Type B pancreatic cell (in vitro differentiated cells): ENCODE measurements around the gene PPP1R14D. TPM values are rescaled to one million over a fixed set of nuclear protein-coding genes. Genes with fewer than 3 reads are reported as not detected.
A peak's percentile ranks its signal among the peaks of the same experiment; 100 is the strongest.

Experiments
- DNase-seq: peaks from one replicate; pipeline ENCODE4 v3.0.0; 2021; ENCODE audit warnings: mixed read lengths; ENCODE audit not compliant: unreplicated experiment; ENCODE audit errors: extremely low spot score
- H3K27ac Mint-ChIP-seq: 2 replicates; pipeline ENCODE4 v1.8.0; 2021; ENCODE audit warnings: mild to moderate bottlenecking, mixed read lengths
- H3K27me3 Mint-ChIP-seq: 2 replicates; pipeline ENCODE4 v1.8.0; 2021; ENCODE audit warnings: mixed read lengths
- H3K36me3 Mint-ChIP-seq: 2 replicates; pipeline ENCODE4 v1.8.0; 2021; ENCODE audit warnings: mixed read lengths
- H3K4me1 Mint-ChIP-seq: one replicate; pipeline ENCODE4 v1.8.0; 2021; ENCODE audit warnings: mixed read lengths; ENCODE audit not compliant: unreplicated experiment
- H3K4me3 Mint-ChIP-seq: 2 replicates; pipeline ENCODE4 v1.8.0; 2021; ENCODE audit warnings: mild to moderate bottlenecking, mixed read lengths
- H3K9me3 Mint-ChIP-seq: 2 replicates; pipeline ENCODE4 v1.8.0; 2021; ENCODE audit warnings: mixed read lengths
- total RNA-seq: library from RNA; stranded (reverse); gene quantifications from 2 replicates; pipeline ENCODE4 v1.2.1, GENCODE V29; 2021; ENCODE audit warnings: low replicate concordance
- TF ChIP-seq, protein P1 (sequence below): fragments of 200-600 bp; sonication (generic); conservative IDR thresholded peaks from 2 replicates; pipeline ENCODE4 v1.5.0; 2021; ENCODE audit warnings: antibody characterized with exemption, mild to moderate bottlenecking

The PPP1R14D gene
- total RNA-seq, 1 donor from 2014 or later, result 0.70 TPM

DNA sequence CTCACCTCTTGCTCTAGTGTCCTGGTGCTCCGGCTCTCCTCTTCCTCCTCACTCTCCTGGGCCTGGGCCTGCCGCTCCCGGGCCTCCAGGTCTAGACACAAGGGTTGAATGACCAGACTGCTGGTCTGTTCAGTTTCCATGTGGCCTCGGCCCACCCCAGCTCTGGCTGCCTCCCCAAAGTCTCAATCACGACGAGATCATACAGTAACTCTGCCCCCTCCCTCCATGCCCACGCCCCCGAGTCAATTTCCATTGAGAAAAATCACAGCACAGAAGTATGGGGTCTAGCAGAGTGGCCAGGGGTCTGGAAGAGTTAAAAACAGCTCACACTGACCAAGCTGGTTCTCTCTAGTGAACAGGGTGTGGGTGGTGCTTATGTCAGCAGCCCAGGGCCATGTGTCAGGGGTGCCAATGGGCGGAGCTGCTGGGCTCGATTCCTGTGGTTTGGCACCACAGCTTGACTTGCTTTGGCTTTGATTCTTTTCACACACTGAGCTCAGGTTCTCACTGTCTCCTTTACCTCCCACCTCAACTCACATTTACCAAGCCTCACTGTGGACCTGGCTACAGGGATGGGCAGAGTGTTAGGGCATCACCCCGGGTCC lies 51.9 kb downstream of the PPP1R14D start:
- Mint-ChIP-seq H3K36me3 (no peaks in the 10 kb centered on the region), H3K4me3 (no peak overlapping the region), H3K27ac (peak overlapping the region; percentile 41), H3K9me3 (no peaks in the 10 kb centered on the region), H3K27me3 (no peaks in the 10 kb centered on the region), H3K4me1 (no peaks in the 10 kb centered on the region)
- no peak for DNase-seq
- TF ChIP-seq, protein P1, sequence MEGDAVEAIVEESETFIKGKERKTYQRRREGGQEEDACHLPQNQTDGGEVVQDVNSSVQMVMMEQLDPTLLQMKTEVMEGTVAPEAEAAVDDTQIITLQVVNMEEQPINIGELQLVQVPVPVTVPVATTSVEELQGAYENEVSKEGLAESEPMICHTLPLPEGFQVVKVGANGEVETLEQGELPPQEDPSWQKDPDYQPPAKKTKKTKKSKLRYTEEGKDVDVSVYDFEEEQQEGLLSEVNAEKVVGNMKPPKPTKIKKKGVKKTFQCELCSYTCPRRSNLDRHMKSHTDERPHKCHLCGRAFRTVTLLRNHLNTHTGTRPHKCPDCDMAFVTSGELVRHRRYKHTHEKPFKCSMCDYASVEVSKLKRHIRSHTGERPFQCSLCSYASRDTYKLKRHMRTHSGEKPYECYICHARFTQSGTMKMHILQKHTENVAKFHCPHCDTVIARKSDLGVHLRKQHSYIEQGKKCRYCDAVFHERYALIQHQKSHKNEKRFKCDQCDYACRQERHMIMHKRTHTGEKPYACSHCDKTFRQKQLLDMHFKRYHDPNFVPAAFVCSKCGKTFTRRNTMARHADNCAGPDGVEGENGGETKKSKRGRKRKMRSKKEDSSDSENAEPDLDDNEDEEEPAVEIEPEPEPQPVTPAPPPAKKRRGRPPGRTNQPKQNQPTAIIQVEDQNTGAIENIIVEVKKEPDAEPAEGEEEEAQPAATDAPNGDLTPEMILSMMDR, result no peak

DNA sequence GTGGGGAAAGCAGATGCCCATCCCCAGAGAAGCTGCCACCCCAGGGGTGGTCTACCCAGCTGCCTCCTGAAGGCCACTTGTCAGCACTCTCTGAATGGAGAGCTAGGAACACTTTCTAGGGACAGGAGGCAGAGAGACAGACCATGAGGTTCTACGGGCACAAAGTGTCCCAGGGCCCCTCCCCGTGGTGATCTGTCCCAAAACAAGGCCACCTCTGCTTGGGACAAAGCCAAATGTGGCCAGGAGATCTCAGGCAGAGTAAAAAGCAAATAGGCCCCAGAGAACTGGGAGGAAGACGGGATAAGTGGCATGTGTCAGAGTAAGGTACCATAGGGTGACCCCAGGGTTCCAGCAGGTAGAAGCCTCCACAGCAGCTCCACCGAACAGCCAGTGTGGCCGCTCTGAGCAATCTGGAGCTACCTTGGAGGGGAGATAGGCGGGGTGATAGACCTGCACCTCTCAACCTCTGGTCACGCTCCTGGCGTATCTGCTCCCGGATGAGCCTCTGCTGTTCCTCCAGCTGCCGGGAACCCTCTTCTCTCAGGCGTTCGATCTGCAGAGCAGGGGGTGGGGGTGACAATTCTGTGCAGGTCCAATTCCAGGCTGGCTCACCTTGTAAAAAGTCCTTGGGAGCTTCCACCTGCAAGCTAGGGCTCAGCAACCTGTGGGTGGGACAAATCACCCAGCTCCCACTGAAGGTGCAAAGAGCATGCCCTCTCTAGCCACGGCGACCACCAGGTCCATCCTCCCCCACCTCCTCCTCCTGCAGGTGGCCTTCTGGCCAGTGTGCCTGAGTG lies 52.6 kb downstream of the PPP1R14D start:
- no peaks in the 10 kb centered on the region for H3K9me3 Mint-ChIP-seq
- TF ChIP-seq, protein P1, result no peak
- H3K27ac Mint-ChIP-seq, result no peak overlapping the region
- H3K36me3 Mint-ChIP-seq, result no peaks in the 10 kb centered on the region
- H3K27me3 Mint-ChIP-seq, result no peaks in the 10 kb centered on the region
- H3K4me1 Mint-ChIP-seq, result no peaks in the 10 kb centered on the region
- no peak for DNase-seq
- H3K4me3 Mint-ChIP-seq, result no peak overlapping the region

GRCh38 chr15:40775007-40775406 lies 53.5 kb downstream of the PPP1R14D start:
- H3K4me3 Mint-ChIP-seq, result no peak overlapping the region
- DNase-seq, result no peak
- no peaks in the 10 kb centered on the region for H3K36me3 Mint-ChIP-seq
- H3K27ac Mint-ChIP-seq, result no peak overlapping the region
- H3K9me3 Mint-ChIP-seq, result no peaks in the 10 kb centered on the region
- peaks cover 2% of the 10 kb centered on the region for H3K4me1 Mint-ChIP-seq
- TF ChIP-seq, protein P1, result no peak
- H3K27me3 Mint-ChIP-seq, result no peaks in the 10 kb centered on the region

DNA sequence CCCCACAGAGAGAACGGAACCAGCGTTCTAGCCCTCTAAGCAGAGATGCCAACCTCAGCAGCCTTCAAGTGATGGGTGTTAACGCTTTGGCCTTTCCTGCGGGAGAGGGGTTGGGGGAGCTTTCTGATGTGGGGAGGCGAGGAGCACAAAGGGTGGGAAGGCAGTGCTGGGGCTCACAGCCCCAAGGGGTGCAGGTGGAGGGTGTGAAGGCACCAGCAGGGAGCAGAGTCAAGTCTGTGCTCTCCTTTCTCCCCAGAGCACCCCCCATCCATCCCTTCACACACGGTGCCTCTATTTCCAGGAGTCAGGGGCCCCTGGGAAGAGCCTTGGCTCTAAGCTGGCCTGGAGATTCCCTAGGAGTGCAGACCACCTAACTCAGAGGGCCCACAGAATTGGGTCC lies 54.6 kb downstream of the PPP1R14D start:
- no peak for DNase-seq
- H3K36me3 Mint-ChIP-seq, result no peaks in the 10 kb centered on the region
- no peak overlapping the region for H3K27ac Mint-ChIP-seq
- TF ChIP-seq, protein P1, result no peak
- H3K4me3 Mint-ChIP-seq, result no peak overlapping the region
- peaks cover 10% of the 10 kb centered on the region for H3K4me1 Mint-ChIP-seq
- no peaks in the 10 kb centered on the region for H3K9me3 Mint-ChIP-seq
- no peaks in the 10 kb centered on the region for H3K27me3 Mint-ChIP-seq

DNA sequence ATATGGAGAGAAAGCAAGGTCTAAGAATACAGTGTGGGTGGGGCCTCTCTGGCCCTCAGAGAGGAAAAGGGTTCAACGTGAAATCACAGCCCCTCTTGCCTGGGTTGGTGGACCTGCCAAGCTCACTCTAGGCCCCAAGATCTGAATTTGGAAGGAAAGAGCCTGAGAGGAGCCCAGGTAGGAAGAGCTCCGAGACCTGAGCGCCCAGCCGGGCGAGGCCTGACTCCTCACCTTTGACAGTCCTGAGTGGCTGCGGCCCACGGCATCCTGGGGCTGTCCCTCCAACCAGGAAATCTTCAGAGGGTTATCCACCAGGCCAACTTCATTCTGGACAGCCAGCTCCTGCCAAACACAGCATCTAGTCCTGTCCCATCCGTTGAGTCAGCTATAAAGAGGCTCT lies 55.0 kb downstream of the PPP1R14D start:
- Mint-ChIP-seq H3K4me1 (peaks cover 13% of the 10 kb centered on the region), H3K9me3 (no peaks in the 10 kb centered on the region), H3K4me3 (no peak overlapping the region), H3K27me3 (no peaks in the 10 kb centered on the region), H3K27ac (no peak overlapping the region), H3K36me3 (no peaks in the 10 kb centered on the region)
- TF ChIP-seq, protein P1, result no peak
- DNase-seq, result no peak
